ENCODE data around the gene KIF26A.
A peak's percentile ranks its signal among the peaks of the same experiment; 100 is the strongest.
"Not testable (repeated sequence)": the region's sequence is repeated elsewhere in the genome, so short reads cannot be mapped to it uniquely, and the experiment has no call there.

The KIF26A gene

DNA sequence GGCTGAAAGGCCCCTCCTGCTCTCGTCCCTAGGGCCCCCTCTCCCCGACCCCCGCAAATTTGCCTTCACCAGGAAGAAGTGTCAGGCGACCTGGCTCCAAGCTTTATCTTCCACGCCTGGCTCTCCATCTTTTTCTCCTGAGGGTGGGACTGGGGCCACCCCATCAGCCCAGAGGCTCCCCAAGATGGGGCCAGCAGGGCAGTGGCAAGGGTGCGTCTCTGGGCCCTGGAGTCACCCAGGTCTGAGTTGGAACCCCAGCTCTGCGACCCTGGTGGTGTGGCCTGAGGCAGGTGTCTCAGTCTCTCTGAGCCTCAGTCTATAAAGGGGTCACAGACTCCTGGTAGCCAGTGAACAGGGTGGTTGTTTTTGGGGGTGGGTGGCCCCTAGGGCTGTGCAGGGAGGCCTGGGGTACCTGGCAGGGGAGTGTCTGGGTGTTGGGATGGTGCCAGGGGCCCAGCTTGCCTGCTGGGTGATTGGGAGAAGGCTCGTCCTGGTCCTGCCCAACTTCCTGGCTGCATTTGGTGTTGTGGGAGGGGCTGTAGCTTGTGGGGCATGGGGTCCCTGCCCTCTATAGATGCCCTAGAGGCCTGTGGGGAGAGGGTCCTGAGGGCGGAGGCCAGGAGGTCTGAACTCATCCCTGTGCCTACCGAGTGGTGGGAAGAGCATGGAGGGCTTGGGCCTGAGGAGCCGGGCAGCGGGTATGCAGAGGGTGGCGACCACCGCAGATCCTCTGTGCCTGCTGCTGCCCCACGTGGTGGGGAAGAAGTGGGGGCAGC is 7.6 kb downstream of the KIF26A start:
- DNase-seq: no peak

DNA sequence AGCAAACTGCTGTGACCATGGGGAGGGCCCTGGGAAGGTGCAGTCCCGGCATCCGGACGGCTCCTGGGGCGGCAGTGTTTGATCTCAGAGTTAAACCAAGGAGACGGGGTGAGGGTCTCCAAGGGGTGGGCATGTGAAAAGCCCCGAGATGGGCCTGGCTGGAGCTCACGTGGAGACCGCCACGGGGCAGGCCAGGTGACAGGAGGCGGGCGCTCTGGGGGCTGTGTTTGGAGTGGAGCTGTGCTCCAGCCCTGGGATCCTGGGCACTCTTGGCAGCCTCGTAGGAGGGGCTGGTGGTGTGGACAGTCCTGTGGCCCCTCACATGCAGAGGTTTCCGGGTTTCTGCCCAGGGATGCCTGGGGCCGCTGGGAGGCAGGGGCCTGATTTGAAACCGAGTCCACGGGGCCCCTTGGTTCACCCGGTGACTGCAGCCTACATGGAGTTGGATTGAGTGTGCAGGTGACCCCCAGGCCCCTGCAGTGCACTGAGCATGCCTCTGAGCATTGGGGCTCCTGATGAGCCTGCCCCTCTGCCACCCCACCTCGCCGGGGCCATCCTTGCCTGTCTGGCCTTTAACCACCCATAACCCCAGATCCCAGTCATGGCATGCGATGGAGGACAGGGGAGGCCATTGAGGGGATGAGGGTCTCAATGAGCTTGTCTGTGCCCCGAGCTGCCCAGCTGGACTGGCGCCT is 8.4 kb downstream of the KIF26A start:
- DNase-seq: no peak

DNA sequence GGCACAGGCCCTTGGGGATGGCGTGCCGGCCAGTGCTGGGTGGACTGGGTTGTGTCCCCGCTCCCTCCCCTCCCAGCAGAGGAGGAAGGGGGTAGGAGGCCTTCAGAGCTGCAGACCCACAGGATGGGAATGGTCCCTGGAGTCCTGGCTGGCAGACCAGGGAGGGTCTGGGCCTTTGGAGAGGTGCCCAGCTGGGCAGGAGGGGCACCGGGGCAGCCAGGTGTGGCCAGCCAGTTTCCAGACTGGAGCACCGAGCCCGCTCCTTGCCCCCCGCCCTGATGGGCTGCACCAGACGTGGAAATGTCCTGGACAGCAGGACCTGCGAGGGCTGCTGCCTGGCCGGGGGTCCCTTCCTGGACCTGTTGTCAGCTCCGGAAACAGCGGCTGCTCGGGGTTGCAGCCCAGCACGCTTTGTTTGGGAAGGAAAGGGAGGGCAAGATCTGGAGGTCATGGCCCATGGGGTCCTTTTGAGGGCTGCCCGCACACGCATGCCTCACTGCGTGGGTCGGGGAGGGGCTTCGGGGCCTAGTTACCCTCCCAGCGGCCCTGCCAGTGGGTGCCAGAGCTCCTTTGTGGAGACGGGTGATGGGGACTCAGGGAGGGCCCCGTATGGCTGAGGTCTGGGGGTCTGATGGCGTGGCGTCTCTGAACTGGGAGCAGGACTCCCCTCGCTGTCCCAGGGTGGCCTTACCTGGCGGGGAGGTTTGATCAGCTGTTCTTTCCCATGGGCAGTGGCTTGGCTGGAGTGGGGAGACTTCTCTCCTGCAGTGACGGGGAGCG is 9.1 kb downstream of the KIF26A start:
- DNase-seq: no peak

- DNase-seq: no peak
Measured at GRCh38 chr14:104148433-104149277, 10.3 kb downstream of the KIF26A start.

- no peak for DNase-seq
Measured at GRCh38 chr14:104149278-104149595, 10.8 kb downstream of the KIF26A start.

- peak; percentile 18 to 39 for DNase-seq
Measured at GRCh38 chr14:104149617-104150135, 11.3 kb downstream of the KIF26A start.

- DNase-seq: no peak
Measured at GRCh38 chr14:104150136-104151025, 12.0 kb downstream of the KIF26A start.

GRCh38 chr14:104151026-104151381 is 12.6 kb downstream of the KIF26A start:
- no peak for DNase-seq

GRCh38 chr14:104151566-104152245 is 13.3 kb downstream of the KIF26A start:
- no peak for DNase-seq

DNA sequence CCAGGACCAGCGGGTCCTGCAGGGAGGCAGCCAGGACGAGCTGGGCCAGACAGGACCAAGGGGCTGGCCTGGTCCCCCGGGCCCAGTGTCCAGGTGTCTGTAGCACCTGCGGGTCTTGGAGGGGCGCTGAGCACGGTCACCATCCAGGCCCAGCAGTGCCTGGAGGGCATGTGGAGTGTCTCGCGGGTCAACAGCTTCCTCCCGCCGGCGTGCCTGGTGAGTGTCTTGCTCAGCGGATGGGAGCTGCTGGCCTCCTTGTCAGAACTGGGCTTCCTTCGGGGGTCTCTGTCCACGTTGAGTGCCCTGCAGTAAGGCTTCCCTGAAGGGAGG is 13.8 kb downstream of the KIF26A start:
- DNase-seq: no peak

DNA sequence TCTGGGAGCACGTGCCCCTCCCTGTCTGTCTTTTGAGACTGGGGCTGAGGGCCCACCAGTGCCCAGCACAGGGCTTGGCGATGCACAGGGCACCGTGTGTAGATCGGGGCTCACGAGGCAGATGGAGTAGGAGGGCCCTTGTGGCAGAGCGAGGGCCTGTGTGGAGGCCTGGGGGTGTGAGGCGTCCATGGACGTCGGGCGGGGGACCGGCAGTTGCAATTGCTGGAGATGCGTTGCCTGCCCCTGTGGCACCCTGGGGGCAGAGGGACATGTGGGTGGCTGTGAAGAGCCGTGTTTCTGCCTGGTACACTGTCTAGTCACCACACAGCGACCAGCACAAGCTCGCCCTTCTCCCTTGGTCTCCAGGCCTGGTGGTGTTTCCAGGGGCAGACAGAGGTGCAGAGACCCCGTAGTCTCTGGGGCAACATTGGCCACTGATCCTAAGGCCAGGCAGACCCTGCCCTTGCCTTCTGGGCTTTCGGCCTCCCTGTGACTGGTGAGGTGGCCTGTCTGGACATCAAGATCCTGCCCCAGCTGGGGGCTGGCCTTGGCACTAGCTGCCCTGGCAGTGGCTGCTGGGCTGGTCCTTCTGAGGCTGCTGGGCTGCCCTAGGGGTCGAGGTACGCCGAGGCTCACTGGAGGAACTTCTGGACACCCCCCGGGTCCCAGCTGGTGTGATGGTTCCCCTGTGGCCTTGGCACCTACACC is 14.5 kb downstream of the KIF26A start:
- no peak for DNase-seq

DNA sequence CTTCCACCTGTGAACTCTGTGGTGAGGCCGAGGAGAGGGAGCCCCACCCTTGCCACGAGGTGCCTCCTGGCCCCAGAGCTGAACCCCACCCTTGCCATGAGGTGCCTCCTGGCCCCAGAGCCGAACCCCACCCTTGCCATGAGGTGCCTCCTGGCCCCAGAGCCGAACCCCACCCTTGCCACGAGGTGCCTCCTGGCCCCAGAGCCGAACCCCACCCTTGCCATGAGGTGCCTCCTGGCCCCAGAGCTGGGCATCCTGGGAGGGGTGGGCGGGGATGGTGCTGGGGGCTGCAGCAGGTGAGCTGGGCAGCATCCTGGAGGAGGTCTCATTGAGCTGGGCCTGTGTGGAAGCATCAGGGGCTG is 15.0 kb downstream of the KIF26A start:
- DNase-seq: not testable (repeated sequence)

DNA sequence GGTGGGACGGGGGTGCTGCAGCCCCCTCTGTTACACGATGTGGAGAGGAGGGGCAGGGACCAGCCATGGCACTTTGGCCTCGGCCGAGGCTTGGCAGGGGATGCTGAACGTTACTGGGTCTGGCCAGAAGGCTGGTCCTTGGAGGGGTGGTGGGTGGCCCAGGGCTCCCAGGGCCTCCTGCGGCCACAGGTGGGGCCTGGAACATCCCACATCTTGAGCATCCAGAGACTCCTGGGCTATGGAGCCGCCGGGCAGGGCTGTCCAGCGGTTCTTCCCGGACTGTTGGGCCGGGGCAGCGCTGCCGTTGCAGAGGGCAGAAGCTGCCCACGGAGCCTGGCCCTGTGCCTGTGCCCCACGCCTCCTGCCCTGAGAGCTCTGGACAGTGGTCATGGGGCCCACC is 15.9 kb downstream of the KIF26A start:
- no peak for DNase-seq

GRCh38 chr14:104155513-104155912 is 17.1 kb downstream of the KIF26A start:
- DNase-seq: no peak

- no peak for DNase-seq
Measured at GRCh38 chr14:104156142-104156541, 17.8 kb downstream of the KIF26A start.

- DNase-seq: no peak
Measured at GRCh38 chr14:104157016-104157928, 18.9 kb downstream of the KIF26A start.

- no peak for DNase-seq
Measured at GRCh38 chr14:104158827-104159798, 20.7 kb downstream of the KIF26A start.

- no peak for DNase-seq
Measured at GRCh38 chr14:104159990-104160389, 21.6 kb downstream of the KIF26A start.

Measured in activated CD4-positive, alpha-beta T cell treated with anti-CD3 and anti-CD28 coated beads, Interleukin-2, amount 50 U/mL, for 48 hours (primary cell).